Right cardiac atrium (tissue), 5 donors: Measurements from ENCODE around the gene AJUBA. TPM values are rescaled to one million over a fixed set of nuclear protein-coding genes. Genes with fewer than 3 reads are reported as not detected.
"Not testable (repeated sequence)": the region's sequence is repeated elsewhere in the genome, so short reads cannot be mapped to it uniquely, and the experiment has no call there.

Experiments
- ATAC-seq, 2 donors: fragments of 200-7000 bp; cut with Tn5 transposase; one replicate each; pipeline versions ENCODE4 v1.8.0 to v1.9.1; 2020; ENCODE audit warnings: moderate library complexity in 2 of 2, mild to moderate bottlenecking in 1 of 2
- DNase-seq, 3 donors: peaks; one replicate each; pipeline ENCODE4 v3.0.0-alpha.2; 2020
- H3K27ac ChIP-seq: one replicate; pipeline ENCODE4 v1.5.1; 2013; ENCODE audit warnings: mild to moderate bottlenecking, low read length, control low read depth, moderate library complexity
- H3K27me3 ChIP-seq: one replicate; pipeline ENCODE4 v1.6.1; 2013; ENCODE audit not compliant: control insufficient read depth, insufficient read depth
- H3K4me1 ChIP-seq: one replicate; pipeline ENCODE4 v1.6.1; 2013; ENCODE audit warnings: low read length; ENCODE audit not compliant: control insufficient read depth, insufficient read depth
- H3K4me3 ChIP-seq: one replicate; pipeline ENCODE4 v1.5.1; 2013; ENCODE audit warnings: low read length, control low read depth
- H3K9me3 ChIP-seq: one replicate; pipeline ENCODE4 v1.6.1; 2013; ENCODE audit warnings: low read length; ENCODE audit not compliant: control insufficient read depth
- WGBS: extraction: QIAGEN DNeasy Blood & Tissue Kit; methylation state at CpG from one replicate; pipeline ENCODE4 v1.1.7; 2013; 5-methylcytosine and 5-hydroxymethylcytosine counted together
- intact Hi-C, 4 donors: fragments of 100-400 bp; cut with DNase I; formaldehyde crosslinking; loops; one replicate each; pipeline versions ENCODE4 v1.11.0 to v1.14.0; 2022 to 2023
- polyA plus RNA-seq: library from polyadenylated mRNA; stranded (reverse); fragments of 200-250 nt; gene quantifications from one replicate; pipeline ENCODE4 v1.2.3, GENCODE V29; 2013
- total RNA-seq, 4 donors: library from RNA; stranded (reverse); fragmentation: NEBNext Ultra II Directional; extraction: Animal tissue kit (Norgen Biotek cat#: 25700); gene quantifications; one replicate each; pipeline ENCODE4 v1.2.1, GENCODE V29; 2021
- donor health status: healthy with polysubstance abuse.
- donor health status: DM: no; HTN: yes; CAD: no.
- donor health status: DM: no; HTN: no; CAD: no.
- donor health status: DM: no; HTN: yes; CAD: no; lungs with severe emphysema.
- donor health status: DM: yes; HTN: yes; CAD: no.

The AJUBA gene
- total and polyA plus RNA-seq, 5 donors: 4.8 to 6.9 (median 6.4) TPM

DNA sequence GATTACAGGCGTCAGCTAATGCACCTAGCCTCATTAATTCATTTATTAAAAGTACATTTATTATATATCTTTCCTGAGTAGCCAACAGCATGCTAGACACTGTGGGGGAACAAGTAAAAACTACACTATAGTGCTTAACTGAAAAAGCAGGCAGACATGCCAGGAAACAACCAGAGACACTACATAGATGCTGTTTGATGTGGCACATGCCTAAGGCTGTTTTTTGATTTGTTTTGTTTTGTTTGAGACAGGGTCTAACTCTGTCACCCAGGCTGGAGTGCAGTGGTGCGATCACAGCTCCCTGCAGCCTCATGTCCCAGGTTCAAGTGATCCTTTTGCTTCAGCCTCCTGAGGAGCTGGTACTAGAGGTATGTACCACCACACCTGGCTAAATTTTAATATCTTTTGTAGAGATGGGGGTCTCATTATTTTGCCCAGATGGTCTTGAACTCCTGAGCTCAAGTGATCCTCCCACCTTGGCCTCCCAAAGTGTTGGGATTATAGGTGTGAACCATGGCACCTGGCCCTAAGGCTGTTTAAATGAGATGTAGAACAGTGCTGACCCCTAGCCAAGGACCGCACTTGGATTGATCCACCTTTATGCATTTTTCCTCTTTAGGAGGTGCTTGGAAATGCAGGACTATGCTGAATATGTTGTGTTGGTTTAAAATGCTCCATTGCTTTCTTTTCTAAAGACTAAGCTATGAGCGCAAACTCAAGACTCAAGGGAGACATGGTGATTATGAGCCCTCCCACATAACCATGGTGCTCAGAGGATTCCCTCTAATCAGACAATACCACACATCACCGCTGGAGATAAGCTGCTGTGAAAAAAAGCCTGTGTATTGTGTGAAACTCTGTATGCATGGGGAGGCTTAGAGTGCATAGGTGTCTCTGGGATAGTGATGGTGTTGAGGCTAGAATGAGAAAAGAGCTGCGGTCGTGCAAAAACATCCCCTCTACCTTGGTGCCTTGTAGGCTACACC, 38.1 kb upstream of the AJUBA start:
- H3K27me3 ChIP-seq: no peaks in the 10 kb centered on the region

DNA sequence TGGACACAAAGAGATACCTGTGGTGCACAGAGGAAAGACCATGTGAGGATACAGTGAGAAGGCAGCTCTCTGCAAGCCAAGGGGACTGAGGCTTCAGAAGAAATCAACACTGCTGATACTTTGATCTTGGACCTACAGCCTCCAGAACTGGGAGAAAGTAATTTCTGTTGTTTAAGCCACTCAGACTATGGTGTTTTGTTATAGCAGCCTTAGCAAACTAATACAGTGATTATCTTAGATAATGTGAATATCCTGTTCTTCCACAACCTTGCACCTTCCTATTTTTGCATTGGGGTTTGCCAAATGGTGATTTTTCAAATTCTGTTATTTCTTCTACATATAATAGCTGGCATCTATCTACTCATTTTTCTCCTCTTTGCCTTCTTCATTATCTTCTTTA, 35.8 kb upstream of the AJUBA start:
- DNase-seq (no peak), ATAC-seq (no peak)
- Histone ChIP-seq H3K4me3 (no peak overlapping the region), H3K27me3 (no peaks in the 10 kb centered on the region), H3K27ac (no peak overlapping the region), H3K9me3 (no peaks in the 10 kb centered on the region), H3K4me1 (no peaks in the 10 kb centered on the region)
- intact Hi-C loops: no loop called here

More for the DNA sequence above, 38.1 kb upstream of the AJUBA start:
- DNase-seq (no peak), ATAC-seq (no peak)
- Histone ChIP-seq H3K27ac (no peak overlapping the region), H3K4me1 (no peaks in the 10 kb centered on the region), H3K4me3 (no peak overlapping the region), H3K9me3 (no peaks in the 10 kb centered on the region)
- intact Hi-C loops: no loop called here
- WGBS: 90% methylated on average over 7 of the region's 7 CpGs

DNA sequence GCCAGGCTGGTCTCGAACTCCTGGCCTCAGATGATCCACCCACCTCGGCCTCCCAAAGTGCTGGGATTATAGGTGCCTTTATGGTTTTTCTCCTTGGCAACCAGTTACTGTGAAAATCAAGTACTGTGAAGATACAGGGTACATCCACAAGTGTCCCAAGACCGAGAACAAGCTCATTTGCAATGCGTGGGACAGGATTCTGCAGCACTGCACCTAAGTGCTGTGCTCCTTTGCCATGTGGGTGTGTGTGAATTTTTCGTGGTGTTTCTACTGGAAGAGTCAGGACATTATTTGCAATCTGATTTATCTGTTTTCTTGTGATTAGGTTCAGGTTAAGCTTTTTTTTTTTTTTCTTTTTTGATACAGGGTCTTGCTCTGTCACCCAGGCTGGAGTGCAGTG, 34.7 kb upstream of the AJUBA start:
- H3K4me3 ChIP-seq: no peak overlapping the region
- no peak for ATAC-seq
- no peaks in the 10 kb centered on the region for H3K27me3 ChIP-seq
- DNase-seq: no peak
- intact Hi-C loops: no loop called here
- no peaks in the 10 kb centered on the region for H3K9me3 ChIP-seq
- 85% methylated on average over 5 of the region's 5 CpGs for WGBS
- no peak overlapping the region for H3K27ac ChIP-seq
- no peaks in the 10 kb centered on the region for H3K4me1 ChIP-seq

GRCh38 chr14:23015618-23016017, 33.3 kb upstream of the AJUBA start:
- H3K4me3 ChIP-seq: no peak overlapping the region
- no peaks in the 10 kb centered on the region for H3K4me1 ChIP-seq
- DNase-seq: no peak
- H3K27ac ChIP-seq: no peak overlapping the region
- no peaks in the 10 kb centered on the region for H3K9me3 ChIP-seq
- no peaks in the 10 kb centered on the region for H3K27me3 ChIP-seq
- WGBS: 73% methylated on average over 4 of the region's 4 CpGs
- ATAC-seq: no peak
- intact Hi-C loops: no loop called here

GRCh38 chr14:23013749-23014054, 31.4 kb upstream of the AJUBA start:
- DNase-seq, H3K27ac ChIP-seq, H3K27me3 ChIP-seq, H3K4me1 ChIP-seq, H3K9me3 ChIP-seq, intact Hi-C loops, H3K4me3 ChIP-seq, ATAC-seq: not testable (repeated sequence)
- WGBS: 89% methylated on average over 5 of the region's 5 CpGs

GRCh38 chr14:23013054-23013748, 30.9 kb upstream of the AJUBA start:
- H3K27me3 ChIP-seq: no peaks in the 10 kb centered on the region
- ATAC-seq: no peak
- no peak for DNase-seq
- WGBS: 63% methylated on average over 6 of the region's 6 CpGs
- no peaks in the 10 kb centered on the region for H3K9me3 ChIP-seq
- H3K4me3 ChIP-seq: no peak overlapping the region
- intact Hi-C loops: no loop called here
- H3K27ac ChIP-seq: no peak overlapping the region
- H3K4me1 ChIP-seq: no peaks in the 10 kb centered on the region

DNA sequence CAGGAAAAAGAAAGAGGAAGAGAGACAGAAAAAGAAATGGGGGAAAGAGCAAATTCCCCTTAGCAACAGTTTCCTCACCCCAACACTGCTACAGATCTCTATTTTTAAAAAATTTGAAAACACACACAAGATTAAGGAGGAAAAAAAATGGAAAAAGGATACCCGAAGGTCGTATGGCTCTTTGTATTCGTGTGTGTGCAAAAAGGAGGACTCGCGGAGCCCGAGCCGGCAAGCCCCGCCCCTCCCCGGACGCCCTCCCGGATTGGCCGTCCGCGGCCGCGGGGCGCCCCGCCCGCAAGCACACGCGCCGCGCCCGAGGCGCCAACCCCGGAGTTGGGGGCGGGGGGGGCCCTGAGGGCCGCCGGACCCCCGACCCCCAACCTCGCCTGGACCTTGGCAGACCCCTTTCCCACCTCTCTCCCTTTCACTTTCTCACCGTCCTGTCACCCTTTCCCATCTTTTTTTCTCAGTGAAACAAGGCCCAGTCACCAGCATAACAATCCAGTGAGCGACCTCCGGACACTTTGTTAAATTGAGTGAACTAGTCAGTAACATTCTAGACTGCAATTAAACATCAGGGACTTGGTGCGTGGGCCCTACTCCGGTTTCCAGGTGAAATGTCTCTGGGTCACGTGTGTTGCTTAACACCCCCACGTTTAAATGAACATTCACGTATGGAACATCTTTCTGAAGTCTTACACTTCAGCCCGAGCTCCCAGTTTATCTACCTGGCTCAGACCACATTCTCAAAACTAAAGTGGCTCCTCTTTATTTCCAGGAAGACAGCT, 27.8 kb upstream of the AJUBA start, which contains the start of gene C14orf93:
TSS of gene C14orf93 (minus strand) at position 205 of the 788 bp plus-strand sequence. CDS start 11,120 bp downstream, outside the sequence.
- H3K27ac ChIP-seq: peak within 1 kb of the TSS; percentile 87
- no peaks in the 10 kb centered on the region for H3K9me3 ChIP-seq
- no peaks in the 10 kb centered on the region for H3K27me3 ChIP-seq
- H3K4me1 ChIP-seq: no peaks in the 10 kb centered on the region
- 1% methylated on average over 40 of the region's 40 CpGs for WGBS
- DNase-seq (peak; percentile 85 to 95 (median 93)), ATAC-seq (peak; percentile 60 to 64)
- peak within 1 kb of the TSS; percentile 90 for H3K4me3 ChIP-seq
- intact Hi-C loops: no loop called here

DNA sequence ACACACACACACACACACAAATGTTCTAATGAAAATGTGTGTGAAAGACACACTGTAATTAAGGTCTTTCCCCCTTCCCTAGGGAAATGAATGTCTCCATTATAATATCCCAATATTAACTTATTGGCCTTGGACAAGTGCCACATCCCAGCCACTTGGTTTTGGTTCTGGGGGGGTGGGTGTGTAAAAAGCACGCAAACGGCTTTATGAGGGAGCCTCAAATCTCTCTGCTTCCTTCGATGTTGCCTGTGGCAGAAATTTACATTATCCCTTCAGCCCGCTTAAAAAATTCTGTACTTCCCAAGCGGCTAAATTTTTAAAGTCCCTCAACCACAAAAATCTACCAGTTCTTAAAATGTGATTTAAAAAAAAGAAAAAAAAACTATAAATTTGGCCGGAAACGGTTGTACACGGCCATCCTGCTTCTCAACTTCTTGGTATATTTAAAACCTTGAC, 27.2 kb upstream of the AJUBA start:
- H3K27me3 ChIP-seq: no peaks in the 10 kb centered on the region
- H3K27ac ChIP-seq: no peak overlapping the region
- H3K4me3 ChIP-seq: peak overlapping the region; percentile 90
- intact Hi-C loops: no loop called here
- DNase-seq: no peak
- 32% methylated on average over 8 of the region's 8 CpGs for WGBS
- H3K4me1 ChIP-seq: no peaks in the 10 kb centered on the region
- no peak for ATAC-seq
- H3K9me3 ChIP-seq: no peaks in the 10 kb centered on the region

GRCh38 chr14:23008831-23009230, 26.5 kb upstream of the AJUBA start:
- DNase-seq: no peak
- WGBS: 36% methylated on average over 3 of the region's 3 CpGs
- Histone ChIP-seq H3K4me3 (no peak overlapping the region), H3K4me1 (no peaks in the 10 kb centered on the region), H3K9me3 (no peaks in the 10 kb centered on the region), H3K27ac (no peak overlapping the region), H3K27me3 (no peaks in the 10 kb centered on the region)
- no peak for ATAC-seq
- intact Hi-C loops: no loop called here

- DNase-seq (peak; percentile 96 to 98 (median 97)), ATAC-seq (peak; percentile 99)
- intact Hi-C loops: no loop called here
- Histone ChIP-seq H3K27me3 (no peaks in the 10 kb centered on the region), H3K9me3 (no peaks in the 10 kb centered on the region), H3K27ac (peak overlapping the region; percentile 97), H3K4me1 (no peaks in the 10 kb centered on the region), H3K4me3 (peak overlapping the region; percentile 65)
- WGBS: under 1% methylated on average over 62 of the region's 62 CpGs
These were observed 24.4 kb upstream of the AJUBA start for GRCh38 chr14:23006544-23007419.
